ENCODE measurements around the gene MBTPS1.

Gene MBTPS1

GRCh38 chr16:84053237-84053636 lies 63.5 kb downstream of the MBTPS1 start:
- DNase-seq (ENCODE audit: low read depth, low spot score): no peak

DNA sequence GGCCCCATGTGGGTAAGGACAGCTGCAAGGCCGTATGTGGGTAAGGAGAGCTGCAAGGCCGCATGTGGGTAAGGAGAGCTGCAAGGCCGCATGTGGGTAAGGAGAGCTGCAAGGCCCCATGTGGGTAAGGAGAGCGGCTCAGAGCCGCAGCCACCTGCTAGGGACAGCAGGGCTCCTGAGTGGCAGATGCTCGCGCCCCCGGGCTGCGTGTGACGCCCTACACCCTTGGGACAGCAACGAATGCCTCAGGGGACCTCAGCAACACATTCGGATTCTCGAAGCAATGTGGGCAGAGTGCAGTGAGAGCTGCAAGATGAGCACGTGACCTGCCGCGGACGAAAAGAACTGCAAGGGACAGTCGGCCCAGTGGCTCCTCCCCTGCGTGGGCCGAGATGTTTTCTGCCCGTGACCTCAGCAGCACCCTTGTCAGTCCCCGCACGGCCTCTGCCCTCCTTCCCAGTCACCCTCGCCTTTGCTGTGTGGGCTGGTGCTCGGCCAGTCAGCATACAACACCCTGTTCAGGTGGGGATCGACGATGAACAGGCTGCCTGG lies 64.6 kb downstream of the MBTPS1 start:
- no peak for DNase-seq (ENCODE audit: low read depth, low spot score)

- DNase-seq (ENCODE audit: low read depth, low spot score): no peak
These were observed 66.4 kb downstream of the MBTPS1 start for GRCh38 chr16:84050316-84050715.

GRCh38 chr16:84049403-84050060 lies 67.2 kb downstream of the MBTPS1 start:
- no peak for DNase-seq (ENCODE audit: low read depth, low spot score)

DNA sequence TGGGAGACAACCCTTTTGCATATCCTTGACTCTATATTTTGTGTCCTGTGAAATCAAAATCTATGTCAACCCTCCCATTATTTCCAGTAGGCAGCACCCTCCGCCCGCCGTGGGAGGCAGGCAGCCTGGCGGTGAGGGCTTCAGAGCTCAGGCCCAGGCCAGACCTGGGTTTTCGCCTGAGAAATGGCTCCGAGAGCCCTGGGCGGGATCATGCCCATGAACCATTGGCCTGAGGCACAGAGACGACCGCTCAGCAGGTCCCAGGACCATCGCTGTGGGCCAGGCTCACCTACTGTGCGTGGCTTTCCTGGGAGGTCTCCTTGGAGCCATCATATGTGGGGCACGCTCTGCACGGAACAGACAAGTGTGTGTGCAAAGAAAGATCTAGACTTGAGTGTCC lies 67.9 kb downstream of the MBTPS1 start:
- DNase-seq (ENCODE audit: low read depth, low spot score): no peak

DNA sequence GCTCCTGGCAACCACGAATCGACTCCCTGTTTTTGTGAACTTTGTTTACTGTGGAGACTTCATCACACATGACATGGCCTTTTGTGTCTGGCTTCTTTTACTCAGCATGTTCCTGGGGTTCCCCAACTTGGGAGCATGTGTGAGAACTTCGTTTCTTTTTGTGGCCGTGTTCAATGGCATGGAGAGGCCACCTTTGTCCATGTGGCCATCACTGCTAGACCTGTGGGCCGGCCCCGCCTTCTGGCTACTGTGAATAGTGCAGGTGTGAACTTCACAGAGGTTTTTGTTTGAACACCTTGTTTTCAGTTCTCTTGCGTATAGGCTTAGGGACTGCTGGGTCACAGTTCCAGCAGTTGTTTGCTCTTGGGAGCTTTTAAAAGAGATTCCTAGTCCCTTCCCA lies 68.5 kb downstream of the MBTPS1 start:
- no peak for DNase-seq (ENCODE audit: low read depth, low spot score)

GRCh38 chr16:84047626-84048025 lies 69.1 kb downstream of the MBTPS1 start:
- DNase-seq (ENCODE audit: low read depth, low spot score): no peak

DNA sequence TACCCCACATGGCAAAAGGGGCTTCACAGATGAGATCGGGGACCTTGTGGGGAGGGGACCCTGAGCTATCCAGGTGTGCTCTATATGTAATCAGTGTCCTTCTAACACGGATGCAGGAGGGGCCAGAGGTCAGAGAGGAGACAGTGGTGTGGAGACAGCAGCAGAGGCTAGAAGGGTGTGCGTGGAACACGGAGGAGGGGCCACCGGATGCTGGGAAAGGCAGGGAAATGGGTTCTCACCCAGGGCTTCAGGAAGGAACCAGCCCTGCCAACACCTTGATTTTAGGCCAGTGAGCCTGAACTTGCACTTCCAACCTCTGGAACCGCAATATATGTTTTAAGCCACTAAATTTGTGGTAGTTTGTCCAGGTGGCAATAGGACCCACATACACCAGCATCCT lies 69.5 kb downstream of the MBTPS1 start:
- DNase-seq (ENCODE audit: low read depth, low spot score): no peak

DNA sequence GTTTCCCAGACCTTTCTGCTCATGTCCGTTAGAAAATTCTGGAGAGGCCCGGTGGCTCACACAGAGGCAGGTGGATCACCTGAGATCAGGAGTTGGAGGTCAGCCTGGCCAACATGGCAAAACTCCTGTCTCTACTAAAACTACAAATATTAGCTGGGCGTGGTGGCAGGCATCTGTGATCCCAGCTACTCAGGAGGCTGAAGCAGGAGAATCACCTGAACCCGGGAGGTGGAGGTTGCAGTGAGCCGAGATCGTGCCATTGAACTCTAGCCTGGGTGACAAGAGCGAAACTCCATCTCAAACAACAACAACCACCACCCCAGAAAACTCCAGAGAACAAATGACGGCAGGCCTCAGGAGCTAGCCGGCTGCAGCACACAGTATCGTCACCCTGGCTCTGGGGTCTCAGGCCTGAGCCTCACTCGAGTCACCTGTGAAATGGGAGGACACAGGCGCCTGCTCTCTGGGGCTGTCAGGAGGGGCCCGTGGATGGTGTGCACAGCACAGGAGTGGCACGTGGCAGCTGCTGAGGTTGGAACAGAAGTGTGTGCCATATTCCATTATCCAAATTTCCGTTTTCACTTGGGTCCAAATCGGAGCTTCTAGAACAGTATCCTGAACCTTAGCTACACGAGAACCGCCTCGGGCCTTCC lies 70.8 kb downstream of the MBTPS1 start:
- DNase-seq (ENCODE audit: low read depth, low spot score): no peak

GRCh38 chr16:84045001-84045817 lies 71.5 kb downstream of the MBTPS1 start:
- no peak for DNase-seq (ENCODE audit: low read depth, low spot score)

DNA sequence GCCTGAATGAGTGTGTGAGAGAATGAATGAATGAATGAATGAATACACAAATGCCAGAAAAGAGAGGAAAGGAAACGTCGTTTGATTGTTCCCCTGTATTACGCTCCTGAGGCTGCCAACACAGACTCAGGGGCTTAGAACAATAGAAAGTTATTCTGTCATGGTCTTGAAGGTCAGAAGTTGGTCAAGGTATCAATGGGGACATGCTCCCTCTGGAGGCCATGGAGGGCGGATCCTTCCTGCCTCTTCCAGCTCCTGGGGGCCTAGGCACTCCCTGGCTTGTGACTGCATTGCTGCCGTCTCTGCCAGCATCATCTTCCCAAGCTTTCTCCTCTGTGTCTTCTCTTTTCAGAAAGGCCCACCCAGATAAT lies 72.6 kb downstream of the MBTPS1 start:
- DNase-seq (ENCODE audit: low read depth, low spot score): no peak

GRCh38 chr16:84043486-84044117 lies 73.1 kb downstream of the MBTPS1 start:
- DNase-seq (ENCODE audit: low read depth, low spot score): no peak

DNA sequence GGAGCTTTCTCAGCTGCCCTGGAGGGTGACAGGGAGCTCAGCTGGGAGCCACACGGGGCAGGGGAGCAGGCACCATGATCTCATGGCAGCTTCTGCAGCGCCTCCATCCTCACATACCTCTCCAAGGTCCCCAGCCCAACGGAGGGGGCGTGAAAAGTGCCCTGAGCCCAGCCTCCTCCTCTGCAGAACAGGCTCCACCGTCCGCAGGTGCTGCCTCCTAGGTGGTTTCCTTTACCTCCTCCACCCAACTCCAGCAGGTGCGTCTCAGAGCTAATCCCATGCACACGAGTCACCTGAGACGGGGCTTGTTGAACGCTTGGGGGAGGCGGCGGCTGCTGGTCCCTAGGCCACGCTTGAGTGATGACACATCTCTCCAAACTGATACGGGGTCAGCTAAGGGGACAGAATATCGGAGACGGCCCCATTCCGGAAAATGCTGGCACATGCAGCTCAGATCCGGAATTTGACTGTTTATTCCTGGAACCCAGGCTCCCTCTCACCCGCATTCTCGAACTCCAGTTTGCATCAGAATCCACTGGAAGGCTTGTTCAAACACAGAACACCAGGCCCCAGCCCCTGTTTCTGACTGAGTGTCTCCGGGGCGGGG lies 73.8 kb downstream of the MBTPS1 start:
- DNase-seq (ENCODE audit: low read depth, low spot score): no peak

- no peak for DNase-seq (ENCODE audit: low read depth, low spot score)
These were observed 74.3 kb downstream of the MBTPS1 start, which contains the start of gene SLC38A8 for GRCh38 chr16:84042308-84042878. SLC38A8 (minus strand) TSS chr16:84042795; CDS start chr16:84042157, 638 bp downstream.

DNA sequence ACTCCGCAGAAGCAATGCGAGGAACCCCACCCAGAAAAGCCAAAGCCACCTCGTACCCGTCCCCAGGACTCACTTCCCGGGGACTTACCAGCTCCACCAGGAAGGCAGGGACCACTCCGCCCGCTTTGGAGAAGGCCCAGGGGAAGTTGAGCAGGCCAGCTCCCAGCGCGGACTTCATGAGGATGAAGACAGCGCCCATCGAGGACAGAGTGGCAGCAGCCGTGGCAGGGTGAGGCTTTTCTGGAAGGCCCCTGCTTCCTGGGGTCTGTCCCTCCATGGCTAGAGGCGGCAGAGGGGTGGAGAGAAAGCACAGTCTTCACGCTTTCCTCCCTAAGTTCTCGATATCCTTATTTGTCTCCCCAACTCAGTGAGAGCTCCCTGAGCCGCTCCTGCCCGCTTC lies 74.9 kb downstream of the MBTPS1 start:
- DNase-seq (ENCODE audit: low read depth, low spot score): no peak

DNA sequence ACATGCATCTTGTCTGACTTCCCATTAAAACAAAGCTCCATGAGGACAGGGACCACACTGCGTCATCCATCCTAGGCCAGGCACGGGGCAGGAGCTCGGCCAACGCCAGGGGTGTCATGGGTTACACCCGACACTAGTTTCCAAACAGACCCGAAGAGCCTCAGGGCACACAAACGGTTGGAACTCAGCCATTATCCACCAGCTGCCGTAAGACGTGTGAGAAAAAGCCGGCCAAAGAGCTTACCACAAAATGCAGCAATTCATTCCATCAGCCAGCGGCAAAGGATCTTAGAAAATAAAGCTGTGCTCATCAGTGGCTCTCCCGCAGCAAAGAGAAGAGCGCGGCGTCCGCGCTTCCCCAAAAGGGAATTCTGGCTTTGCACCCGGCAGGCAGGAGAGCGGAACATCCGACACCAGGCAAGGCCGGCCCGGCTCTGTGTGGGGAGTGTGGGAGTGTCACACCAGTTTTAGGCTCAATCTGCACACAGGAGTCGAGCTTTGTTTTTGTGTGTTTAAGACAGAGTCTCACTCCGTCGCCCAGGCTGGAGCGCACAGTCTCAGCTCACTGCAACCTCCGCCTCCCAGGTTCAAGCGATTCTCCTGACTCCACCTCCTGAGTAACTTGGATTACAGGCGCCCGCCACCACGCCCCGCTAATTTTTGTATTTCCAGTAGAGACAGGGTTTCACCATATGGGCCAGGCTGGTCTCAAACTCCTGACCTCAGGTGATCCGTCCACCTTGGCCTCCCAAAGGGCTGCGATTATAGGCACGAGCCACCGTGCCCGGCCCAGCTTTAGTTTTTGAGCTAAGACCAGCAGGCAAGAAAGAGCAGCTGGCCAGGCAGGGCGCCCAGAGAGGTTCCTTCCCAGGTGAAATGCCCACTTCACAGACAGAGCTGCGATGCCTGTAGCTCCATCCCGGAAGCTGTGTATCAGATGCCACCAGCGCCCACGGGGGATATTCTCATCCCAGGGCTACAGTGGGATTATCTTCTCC lies 75.6 kb downstream of the MBTPS1 start:
- no peak for DNase-seq (ENCODE audit: low read depth, low spot score)

GRCh38 chr16:84040226-84040822 lies 76.4 kb downstream of the MBTPS1 start:
- no peak for DNase-seq (ENCODE audit: low read depth, low spot score)

GRCh38 chr16:84039696-84040095 lies 77.0 kb downstream of the MBTPS1 start:
- DNase-seq (ENCODE audit: low read depth, low spot score): no peak

DNA sequence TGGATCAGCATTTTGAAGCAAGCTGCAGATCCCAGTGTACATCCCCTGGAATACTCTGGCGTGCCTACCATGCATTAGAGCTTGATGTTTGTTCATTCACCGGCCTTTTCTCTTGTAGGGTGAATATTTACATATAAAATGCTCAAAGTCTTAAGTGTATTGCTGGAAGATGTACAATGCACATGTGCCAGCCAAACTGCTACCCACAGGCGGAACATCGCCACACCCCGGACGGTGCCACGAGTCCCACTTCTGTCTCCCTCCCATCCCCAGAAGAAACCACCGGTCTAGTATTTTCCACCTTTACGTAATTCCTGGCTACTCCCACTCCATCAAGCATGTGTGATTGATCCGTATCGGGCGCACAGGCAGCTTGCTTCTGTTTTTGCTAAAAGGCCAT lies 78.3 kb downstream of the MBTPS1 start:
- no peak for DNase-seq (ENCODE audit: low read depth, low spot score)
